Measurements from ENCODE around the gene CA12.

CA12 gene

GRCh38 chr15:63335543-63336240, 46.0 kb downstream of the CA12 start:
- peak; percentile 29 for DNase-seq
- Histone ChIP-seq H3K27ac (no peak overlapping the region), H3K36me3 (no peaks in the 10 kb centered on the region), H3K9me3 (ENCODE audit: severe bottlenecking) (no peaks in the 10 kb centered on the region), H3K4me3 (ENCODE audit: low read depth, low read length) (no peak overlapping the region), H3K27me3 (ENCODE audit: insufficient read depth, low read depth, severe bottlenecking) (no peaks in the 10 kb centered on the region)
- no peak for TF ChIP-seq CTCF (IDR thresholded peaks at IDR 0.05; ENCODE audit: low read depth, low read length)

GRCh38 chr15:63334821-63335220, 46.8 kb downstream of the CA12 start:
- Histone ChIP-seq H3K4me3 (ENCODE audit: low read depth, low read length) (no peak overlapping the region), H3K36me3 (no peaks in the 10 kb centered on the region), H3K27me3 (ENCODE audit: insufficient read depth, low read depth, severe bottlenecking) (no peaks in the 10 kb centered on the region), H3K27ac (no peak overlapping the region), H3K9me3 (ENCODE audit: severe bottlenecking) (no peaks in the 10 kb centered on the region)
- TF ChIP-seq CTCF (IDR thresholded peaks at IDR 0.05; ENCODE audit: low read depth, low read length) = no peak
- DNase-seq = no peak

GRCh38 chr15:63332367-63333124, 49.1 kb downstream of the CA12 start:
- TF ChIP-seq CTCF (IDR thresholded peaks at IDR 0.05; ENCODE audit: low read depth, low read length) = no peak
- Histone ChIP-seq H3K36me3 (no peaks in the 10 kb centered on the region), H3K9me3 (ENCODE audit: severe bottlenecking) (no peaks in the 10 kb centered on the region), H3K4me3 (ENCODE audit: low read depth, low read length) (no peak overlapping the region), H3K27me3 (ENCODE audit: insufficient read depth, low read depth, severe bottlenecking) (no peaks in the 10 kb centered on the region), H3K27ac (no peak overlapping the region)
- no peak for DNase-seq

- Histone ChIP-seq H3K4me3 (ENCODE audit: low read depth, low read length) (no peak overlapping the region), H3K27ac (no peak overlapping the region), H3K36me3 (no peaks in the 10 kb centered on the region), H3K9me3 (ENCODE audit: severe bottlenecking) (no peaks in the 10 kb centered on the region), H3K27me3 (ENCODE audit: insufficient read depth, low read depth, severe bottlenecking) (no peaks in the 10 kb centered on the region)
- TF ChIP-seq CTCF (IDR thresholded peaks at IDR 0.05; ENCODE audit: low read depth, low read length) = no peak
- DNase-seq = no peak
Observed at GRCh38 chr15:63331456-63331855, 50.2 kb downstream of the CA12 start.

- no peaks in the 10 kb centered on the region for H3K9me3 ChIP-seq (ENCODE audit: severe bottlenecking)
- no peak for DNase-seq
- no peak overlapping the region for H3K27ac ChIP-seq
- H3K36me3 ChIP-seq = no peaks in the 10 kb centered on the region
- no peak for TF ChIP-seq CTCF (IDR thresholded peaks at IDR 0.05; ENCODE audit: low read depth, low read length)
- H3K4me3 ChIP-seq (ENCODE audit: low read depth, low read length) = no peak overlapping the region
- H3K27me3 ChIP-seq (ENCODE audit: insufficient read depth, low read depth, severe bottlenecking) = no peaks in the 10 kb centered on the region
Observed at GRCh38 chr15:63330926-63331325, 50.7 kb downstream of the CA12 start.
